K562 (cell line): Measurements from ENCODE around the gene ZFYVE28. TPM values are rescaled to one million over a fixed set of nuclear protein-coding genes. Genes with fewer than 3 reads are reported as not detected.
A peak's percentile ranks its signal among the peaks of the same experiment; 100 is the strongest.

Experiments
- ATF6 ChIP-seq: sonication (generic); formaldehyde crosslinking; IDR thresholded peaks from 2 replicates; pipeline ENCODE4 v1.4.0; 2020; ENCODE audit warnings: mild to moderate bottlenecking, missing genetic modification reagents
- CBFA2T2 ChIP-seq: fragments of 450-650 bp; conservative IDR thresholded peaks from 2 replicates; pipeline ENCODE4 v1.6.1; 2017; ENCODE audit warnings: mild to moderate bottlenecking
- GTF2E2 ChIP-seq: fragments of 200-800 bp; sonication (Bioruptor generic); IDR thresholded peaks from 2 replicates; pipeline ENCODE4 v1.6.1; 2016; ENCODE audit warnings: missing genetic modification characterization, missing compliant biosample characterization
- HMGXB4 ChIP-seq: sonication (generic); formaldehyde crosslinking; IDR thresholded peaks from 2 replicates; pipeline ENCODE4 v1.8.1; 2023; ENCODE audit warnings: mild to moderate bottlenecking, missing genetic modification reagents
- KAT7 ChIP-seq: sonication (generic); formaldehyde crosslinking; IDR thresholded peaks from 2 replicates; pipeline ENCODE4 v1.8.0; 2022; ENCODE audit warnings: missing genetic modification reagents, mild to moderate bottlenecking, borderline replicate concordance
- KAT8 ChIP-seq: fragments of 450-650 bp; IDR thresholded peaks from 2 replicates; pipeline ENCODE4 v1.6.1; 2016; ENCODE audit warnings: low read depth, mild to moderate bottlenecking
- MLLT1 ChIP-seq, 2 experiments: fragments of 450-650 bp; IDR thresholded peaks; 2 replicates each; pipeline ENCODE4 v1.6.1; 2016
- SIRT6 ChIP-seq: IDR thresholded peaks from one replicate; pipeline ENCODE4 v1.6.1; 2012; ENCODE audit warnings: low read depth, mild to moderate bottlenecking, control low read depth, inconsistent platforms, low read length, moderate library complexity
- SMARCA5 ChIP-seq: fragments of 450-650 bp; IDR thresholded peaks from 2 replicates; pipeline ENCODE4 v1.6.1; 2016
- SMARCC2 ChIP-seq: fragments of 450-650 bp; IDR thresholded peaks from 2 replicates; pipeline ENCODE4 v1.6.1; 2017; ENCODE audit warnings: antibody characterized with exemption, moderate library complexity, mild to moderate bottlenecking, low read depth
- SMC3 ChIP-seq: conservative IDR thresholded peaks from 2 replicates; pipeline ENCODE4 v1.6.1; 2011; ENCODE audit warnings: low read depth, low read length, improper control_type of control experiment; ENCODE audit not compliant: insufficient read depth
- STAT5A ChIP-seq: IDR thresholded peaks from 2 replicates; pipeline ENCODE4 v1.6.1; 2012; ENCODE audit warnings: low read length, inconsistent platforms, borderline replicate concordance
- TCFL5 ChIP-seq: fragments of 250-450 bp; sonication (Bioruptor Pico); conservative IDR thresholded peaks from 2 replicates; pipeline ENCODE4 v1.6.1; 2021; ENCODE audit warnings: mild to moderate bottlenecking, moderate library complexity, matching md5 sums
- TFAP4 ChIP-seq: sonication (generic); formaldehyde crosslinking; IDR thresholded peaks from 2 replicates; pipeline ENCODE4 v1.8.0; 2022; ENCODE audit warnings: missing genetic modification reagents, mild to moderate bottlenecking, moderate library complexity, borderline replicate concordance
- ZBTB43 ChIP-seq: sonication (generic); formaldehyde crosslinking; IDR thresholded peaks from 2 replicates; pipeline ENCODE4 v1.8.0; 2023; ENCODE audit warnings: mild to moderate bottlenecking, missing genetic modification reagents
- ZKSCAN3 ChIP-seq: fragments of 250-450 bp; sonication (Bioruptor Pico); IDR thresholded peaks from 2 replicates; pipeline ENCODE4 v1.4.0; 2020
- ZNF263 ChIP-seq: sonication (generic); formaldehyde crosslinking; IDR thresholded peaks from 2 replicates; pipeline ENCODE4 v1.8.0; 2022; ENCODE audit warnings: mild to moderate bottlenecking, missing genetic modification reagents, borderline replicate concordance
- ZNF764 ChIP-seq: fragments of 250-450 bp; sonication (Bioruptor Pico); IDR thresholded peaks from 2 replicates; pipeline ENCODE4 v1.4.0; 2020; ENCODE audit warnings: low read depth, mild to moderate bottlenecking, moderate library complexity
- polyA plus RNA-seq, 8 experiments: library from polyadenylated mRNA; depleted of rRNA in 4 of 8; stranded (reverse) in 5 of 8; unstranded in 3 of 8; fragments of >200 nt; fragmentation: Nextera tagmentation in 2 of 8; fragmentation: Illumina TruSeq in 1 of 8; extraction: Ambion mirVana in 2 of 8; extraction: Trizol in 1 of 8; gene quantifications; 2 replicates each; pipeline versions ENCODE4 v1.2.1 to v1.2.3, GENCODE V29; 2011 to 2014; ENCODE audit warnings: inconsistent platforms in 1 of 8, missing spikeins in 1 of 8
- total RNA-seq, 7 experiments: library from RNA; depleted of rRNA in 6 of 7; stranded (reverse); fragments of >200 nt in 6 of 7; fragmentation: Illumina TruSeq in 2 of 7; extraction: Trizol in 2 of 7; gene quantifications; 2 replicates each; pipeline versions ENCODE4 v1.2.1 to v1.2.3, GENCODE V29; 2011 to 2021; ENCODE audit warnings: low replicate concordance in 1 of 7

ZFYVE28 gene
- total and polyA plus RNA-seq, 9 of the 15 experiments (the other 6 are each of a cell fraction or from before 2014, with no cell fraction given) = 1.3 to 24.8 (median 8.9) TPM

DNA sequence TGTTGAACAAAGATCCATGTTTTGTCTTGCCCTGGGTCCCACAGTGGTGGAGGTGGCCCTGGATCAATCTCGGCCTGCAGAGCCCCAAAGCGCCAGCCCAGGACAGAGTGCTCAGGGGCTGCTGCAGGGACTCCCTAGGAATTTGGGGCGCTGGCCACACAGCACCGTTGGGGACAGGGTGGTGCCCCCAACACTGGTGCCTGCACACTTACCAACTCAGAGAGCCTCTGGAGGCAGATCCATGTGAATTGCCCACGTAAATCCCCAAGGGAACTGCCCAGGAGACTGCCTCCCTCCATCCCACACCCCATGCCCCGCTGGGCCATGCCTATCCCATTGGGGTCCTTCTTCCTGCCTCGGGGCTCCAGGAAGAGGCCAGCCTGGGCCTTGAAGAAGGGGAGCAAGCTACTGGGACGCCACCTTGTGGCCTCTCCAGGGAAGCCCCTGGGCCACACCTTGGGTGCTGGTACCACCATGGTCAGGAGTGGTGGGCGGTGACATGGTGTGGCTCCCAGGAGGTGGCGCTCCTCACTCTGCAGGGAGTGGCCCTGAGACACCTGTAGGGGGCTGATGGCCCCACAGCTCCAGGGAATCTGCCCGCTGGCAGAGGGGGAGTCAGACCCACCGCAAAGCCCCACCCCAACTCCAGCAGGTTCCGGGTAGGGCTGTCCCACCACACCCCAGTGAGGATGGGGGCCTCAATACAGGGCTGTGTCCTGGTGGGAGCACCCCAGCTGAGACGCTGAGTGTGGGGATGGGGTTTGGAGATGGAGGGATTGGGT is 23.1 kb upstream of the ZFYVE28 start (continued):
- TF ChIP-seq TFAP4 (peak; percentile 90), SMARCC2 (no peak), SIRT6 (no peak), KAT7 (CRISPR knock-in tag) (0 out of 2 replicates have a peak, but pooled peaks have one; percentile 39), CBFA2T2 (no peak), GTF2E2 (tag) (no peak), SMARCA5 (0 out of 2 replicates have a peak, but pooled peaks have one; percentile 48), ZNF263 (peak; percentile 67; the same call in 1 of the 2 replicates), STAT5A (no peak), KAT8 (no peak), HMGXB4 (CRISPR knock-in tag) (peak; percentile 69; the same call in 1 of the 2 replicates), ZBTB43 (no peak), MLLT1 (IDR thresholded peaks at IDR 0.05) (peak in 1 of 2 experiments; percentile 66; a peak in 1 of 4 replicates), ATF6 (CRISPR knock-in tag) (no peak), TCFL5 (CRISPR knock-in tag) (no peak), SMC3 (peak; percentile 96), ZKSCAN3 (CRISPR knock-in tag) (no peak), ZNF764 (CRISPR knock-in tag) (0 out of 2 replicates have a peak, but pooled peaks have one; percentile 26)
